Cortex of kidney (tissue), 1 donor: Measurements from ENCODE around the gene PRIM2.
"Not testable (repeated sequence)": the region's sequence is repeated elsewhere in the genome, so short reads cannot be mapped to it uniquely, and the experiment has no call there.

ENCODE experiments used
- DNase-seq: peaks from one replicate; lab custom pipeline; 2025; lab: John Stamatoyannopoulos, UW

Gene PRIM2

DNA sequence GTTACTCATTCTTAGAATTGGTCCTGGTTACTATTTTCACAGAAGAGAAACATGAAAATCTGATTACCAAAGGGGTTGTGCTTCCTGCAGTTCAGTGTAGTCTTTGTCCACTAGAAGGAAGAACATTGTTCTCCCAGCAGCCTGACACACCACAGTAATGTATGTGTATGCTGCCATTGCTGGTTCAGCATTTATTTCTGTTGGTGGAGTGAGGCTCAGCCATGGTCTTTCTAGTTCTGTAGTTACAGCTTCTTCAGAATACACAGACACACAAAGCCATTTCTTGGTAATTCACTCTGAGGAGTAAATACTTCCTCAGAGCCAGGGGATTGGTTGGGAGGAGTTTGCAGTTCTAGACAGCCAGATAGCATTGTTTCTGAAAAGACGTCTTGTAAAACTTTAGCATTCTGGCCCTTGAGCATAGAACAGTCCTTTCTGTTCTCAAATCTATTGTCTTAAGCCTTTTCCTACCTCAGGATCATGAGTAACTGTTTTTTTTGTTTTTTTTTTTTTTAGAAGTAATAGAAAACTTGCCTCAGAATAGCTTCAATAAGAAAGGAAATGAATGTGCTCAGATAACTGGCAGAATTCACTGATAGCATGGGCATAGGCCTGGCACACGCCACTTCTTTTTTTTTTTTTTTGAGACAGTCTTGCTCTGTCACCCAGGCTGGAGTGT lies 128.5 kb downstream of the PRIM2 start:
- DNase-seq, result not testable (repeated sequence)

GRCh38 chr6:57449496-57450066 lies 132.2 kb downstream of the PRIM2 start:
- DNase-seq, result not testable (repeated sequence)

DNA sequence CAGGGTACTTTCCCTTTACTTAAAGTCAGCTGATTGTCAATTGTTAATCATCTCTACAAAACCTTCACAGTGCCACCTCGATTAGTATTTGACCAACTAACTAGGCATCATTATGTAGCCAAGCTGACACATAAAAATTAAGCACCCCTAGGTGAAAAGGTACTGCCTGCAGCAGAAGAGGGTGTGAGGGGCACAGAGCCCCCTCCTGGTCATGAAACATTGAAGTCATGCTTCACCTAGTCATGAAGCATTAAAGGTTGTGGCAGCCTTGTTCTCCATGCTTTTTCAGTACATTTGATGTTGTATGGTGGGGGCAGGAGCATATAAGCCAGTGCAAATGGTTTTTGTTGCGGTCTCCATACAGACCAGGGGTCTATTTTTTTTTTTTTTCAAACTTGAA lies 142.4 kb downstream of the PRIM2 start:
- not testable (repeated sequence) for DNase-seq

DNA sequence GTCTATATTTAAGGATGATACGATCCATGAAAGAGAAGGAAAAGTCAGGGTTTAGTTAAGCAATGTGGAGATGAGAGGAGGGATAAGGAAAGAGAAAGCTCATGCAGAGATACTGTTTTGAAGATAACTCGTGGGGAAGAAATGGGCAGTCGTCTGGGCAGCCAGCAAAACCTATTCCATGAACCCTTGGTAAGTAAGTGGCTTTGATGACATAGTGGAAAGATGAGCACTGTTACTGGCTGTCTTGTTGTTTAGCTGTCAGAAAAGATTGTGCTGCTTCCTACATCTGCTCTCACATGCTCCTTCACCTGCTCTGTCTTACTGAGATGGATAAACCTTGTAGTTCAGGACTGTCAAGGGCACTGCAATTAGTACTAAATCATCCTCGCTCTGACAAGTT lies 143.6 kb downstream of the PRIM2 start:
- not testable (repeated sequence) for DNase-seq

DNA sequence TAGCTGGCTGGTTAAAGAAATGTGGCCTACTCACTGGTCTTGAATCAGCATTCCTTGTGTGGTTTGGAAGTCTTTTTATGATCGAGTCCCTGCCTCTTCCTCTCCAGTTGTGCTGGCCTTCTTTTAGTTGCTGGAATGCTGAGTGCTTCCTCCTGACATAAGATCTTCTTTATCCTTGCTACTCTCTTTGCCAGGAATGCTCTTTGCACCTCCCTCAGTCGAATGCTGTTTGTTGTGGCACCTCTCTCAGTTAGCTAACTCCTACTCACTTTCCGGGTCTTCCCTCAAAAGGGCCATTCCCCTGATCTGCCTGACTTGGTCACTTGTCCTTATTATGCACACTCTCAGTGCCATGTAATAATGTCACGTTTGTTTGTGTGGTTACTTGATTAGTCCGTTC lies 146.4 kb downstream of the PRIM2 start:
- DNase-seq, result not testable (repeated sequence)

DNA sequence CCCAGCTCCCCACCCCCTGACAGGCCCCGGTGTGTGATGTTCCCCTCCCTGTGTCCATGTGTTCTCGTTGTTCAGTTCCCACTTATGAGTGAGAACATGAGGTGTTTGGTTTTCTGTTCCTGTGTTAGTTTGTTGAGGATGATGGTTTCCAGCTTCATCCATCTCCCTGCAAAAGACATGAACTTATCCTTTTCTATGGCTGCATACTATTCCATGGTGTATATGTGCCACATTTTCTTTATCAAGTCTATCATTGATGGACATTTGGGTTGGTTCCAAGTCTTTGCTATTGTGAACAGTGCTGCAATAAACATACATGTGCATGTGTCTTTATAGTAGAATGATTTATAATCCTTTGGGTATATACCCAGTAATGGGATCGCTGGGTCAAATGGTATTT lies 148.5 kb downstream of the PRIM2 start:
- DNase-seq, result not testable (repeated sequence)

GRCh38 chr6:57469072-57469471 lies 151.6 kb downstream of the PRIM2 start:
- DNase-seq, result no peak

DNA sequence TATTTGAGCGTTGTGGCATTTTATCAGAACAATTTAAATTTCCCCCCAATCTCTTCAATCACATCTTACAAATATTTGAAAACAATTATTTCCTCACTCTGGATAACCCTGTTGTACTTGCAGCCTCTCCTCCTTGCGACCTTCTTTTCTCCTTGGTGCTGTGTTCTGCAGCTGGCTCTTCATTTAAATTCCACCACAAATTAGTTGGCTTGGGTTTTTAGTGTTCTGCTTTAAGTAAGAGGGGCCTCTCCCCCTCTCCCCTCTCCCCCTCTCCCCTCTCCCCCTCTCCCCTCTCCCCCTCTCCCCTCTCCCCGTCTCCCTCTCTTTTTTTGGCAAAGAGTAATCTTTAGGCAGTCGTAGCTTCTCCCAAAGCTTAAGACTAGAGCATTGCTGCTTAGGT lies 152.7 kb downstream of the PRIM2 start:
- DNase-seq, result not testable (repeated sequence)

GRCh38 chr6:57471314-57471864 lies 154.0 kb downstream of the PRIM2 start:
- not testable (repeated sequence) for DNase-seq

GRCh38 chr6:57472861-57473362 lies 155.5 kb downstream of the PRIM2 start:
- DNase-seq, result not testable (repeated sequence)

DNA sequence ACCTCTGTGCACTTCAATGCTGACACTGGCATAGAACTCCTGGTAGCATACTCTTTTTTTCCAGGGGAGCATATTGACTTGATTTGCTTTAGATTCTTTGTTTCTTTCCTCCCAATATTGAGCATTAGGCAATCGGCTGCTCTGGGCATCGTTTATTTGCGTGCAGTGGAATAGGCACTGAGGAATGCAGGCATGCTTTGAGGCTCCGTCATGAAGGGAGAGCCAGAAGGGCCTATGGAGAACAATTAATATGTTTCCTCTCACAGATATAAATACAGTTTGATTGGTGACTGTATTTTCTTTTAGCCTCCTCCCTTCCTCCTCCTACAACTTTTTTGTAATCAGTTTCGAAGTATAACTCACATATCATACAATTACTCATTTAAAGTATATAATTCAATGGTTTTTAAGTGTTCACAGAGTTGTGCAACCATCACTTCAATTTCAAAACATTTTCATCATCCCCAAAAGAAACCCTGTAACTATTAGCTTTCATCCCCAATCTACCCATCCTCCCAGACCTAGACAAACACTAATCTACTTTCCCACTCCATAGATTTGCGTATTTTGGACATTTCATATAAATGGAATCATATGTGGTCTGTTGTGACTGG lies 157.5 kb downstream of the PRIM2 start:
- DNase-seq, result not testable (repeated sequence)

- not testable (repeated sequence) for DNase-seq
These were observed 158.2 kb downstream of the PRIM2 start for GRCh38 chr6:57475656-57476055.

DNA sequence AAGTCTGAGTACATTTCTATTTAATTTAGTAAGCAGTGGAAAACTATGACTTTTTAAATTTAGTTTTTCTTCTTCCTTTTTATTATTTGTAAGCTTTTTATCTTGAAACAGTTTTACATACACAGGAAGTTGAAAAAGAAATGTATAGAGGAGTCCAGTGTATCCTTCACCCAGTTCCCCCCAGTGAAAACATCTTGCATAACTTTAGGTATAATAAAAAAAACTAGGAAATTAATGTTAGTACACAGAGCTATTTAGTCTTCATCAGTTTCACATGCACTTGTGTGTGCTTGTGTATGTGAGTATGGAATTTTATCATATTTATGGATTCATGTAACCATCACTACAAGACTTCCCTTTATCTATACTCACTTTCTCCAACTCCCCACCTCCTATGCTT lies 162.8 kb downstream of the PRIM2 start:
- DNase-seq, result not testable (repeated sequence)

- not testable (repeated sequence) for DNase-seq
These were observed 163.7 kb downstream of the PRIM2 start for GRCh38 chr6:57481121-57481520.

DNA sequence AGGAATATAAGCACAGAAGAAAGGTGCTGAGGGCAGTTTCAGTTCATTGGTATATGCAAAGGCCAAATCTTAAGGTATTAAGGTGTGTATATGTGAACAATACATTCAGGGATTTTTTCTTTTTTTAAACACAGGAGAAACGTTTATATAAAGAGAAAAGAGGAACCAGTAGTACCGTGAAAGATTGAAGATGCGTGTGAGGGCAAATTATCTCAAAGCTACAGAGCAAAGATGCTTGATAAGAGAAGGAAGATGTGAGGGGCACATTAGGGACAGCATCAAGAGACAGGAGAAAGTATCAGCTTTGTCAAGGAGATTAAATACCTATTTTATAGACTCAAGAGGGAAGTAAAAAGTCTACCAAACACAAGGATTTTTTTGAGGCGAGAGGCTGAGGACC lies 165.0 kb downstream of the PRIM2 start:
- not testable (repeated sequence) for DNase-seq

GRCh38 chr6:57486494-57487081 lies 169.2 kb downstream of the PRIM2 start:
- not testable (repeated sequence) for DNase-seq

DNA sequence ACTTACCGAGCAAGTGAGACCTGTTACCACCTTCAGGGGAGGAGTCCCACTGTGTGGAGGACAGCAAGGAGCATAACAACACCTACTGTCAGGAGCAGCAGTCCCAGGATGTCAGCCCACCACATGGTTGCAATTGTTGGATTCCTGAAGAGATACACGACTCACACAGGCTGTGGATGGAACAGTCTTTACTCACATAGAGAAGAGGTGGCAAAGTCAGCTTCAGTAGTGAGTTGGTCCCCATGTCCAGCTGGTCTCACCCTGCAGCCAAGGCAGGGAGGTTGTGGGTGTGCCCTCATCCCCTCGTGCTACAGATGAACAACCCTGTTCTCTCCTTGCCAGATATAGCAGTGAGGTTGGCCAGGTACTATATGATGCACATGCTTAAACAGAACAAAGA lies 171.1 kb downstream of the PRIM2 start:
- DNase-seq, result not testable (repeated sequence)

DNA sequence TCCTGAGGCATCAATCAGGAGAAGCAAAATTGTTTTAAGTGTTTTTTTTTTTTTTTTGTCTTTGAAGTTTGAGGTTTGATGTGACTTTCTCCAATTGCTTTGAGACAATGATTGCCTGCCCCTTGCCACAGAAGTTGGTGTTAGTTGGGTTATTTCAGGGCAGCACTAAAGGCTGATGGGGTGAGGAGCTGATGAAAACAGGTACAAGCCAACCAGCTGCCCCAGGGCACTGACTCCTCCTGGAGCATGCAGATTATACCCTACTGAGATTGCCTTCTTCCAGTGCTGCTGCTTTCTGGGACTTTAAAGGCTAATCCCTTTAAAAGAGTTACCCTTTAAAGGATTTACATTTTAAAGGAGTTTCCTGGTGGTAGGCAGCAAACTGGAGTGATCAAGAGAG lies 172.5 kb downstream of the PRIM2 start:
- DNase-seq, result not testable (repeated sequence)

DNA sequence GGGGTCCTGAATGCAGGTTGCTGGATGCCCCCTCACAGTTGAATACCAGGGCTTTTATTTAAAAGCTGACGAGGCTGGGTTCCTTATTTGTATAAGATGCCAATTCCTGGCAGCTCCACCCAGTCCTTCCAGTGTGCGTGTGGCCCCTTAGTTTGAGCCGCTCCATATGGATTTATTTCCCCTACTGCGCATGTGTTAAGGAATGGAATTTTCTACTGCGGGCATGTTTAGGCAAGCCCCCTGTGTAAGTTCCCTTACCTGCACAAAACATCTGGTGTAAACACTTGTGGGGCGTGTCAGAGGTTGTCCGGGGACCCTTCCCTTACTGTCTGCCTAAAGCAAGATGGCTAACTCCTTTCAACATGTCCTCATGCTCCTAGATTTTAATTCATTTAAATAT lies 174.4 kb downstream of the PRIM2 start:
- not testable (repeated sequence) for DNase-seq

DNA sequence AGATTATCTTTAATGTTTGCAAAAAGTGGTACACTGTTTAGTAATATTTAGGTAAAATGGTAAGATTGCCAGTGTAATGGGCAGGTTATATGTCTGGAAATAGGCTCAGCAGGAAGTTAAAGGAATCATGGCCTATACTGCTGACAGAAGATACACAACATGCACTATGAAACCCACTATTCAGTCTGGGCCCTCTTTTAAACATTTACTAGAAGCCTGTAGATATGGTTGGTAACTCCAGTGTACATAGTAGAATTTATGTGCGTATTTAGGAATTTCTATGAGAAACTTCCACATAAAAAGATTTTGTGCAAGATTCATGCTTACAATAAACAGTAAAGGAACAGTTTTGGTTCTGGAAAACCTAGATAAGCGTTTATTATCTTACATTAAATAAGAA lies 178.8 kb downstream of the PRIM2 start:
- DNase-seq, result not testable (repeated sequence)

DNA sequence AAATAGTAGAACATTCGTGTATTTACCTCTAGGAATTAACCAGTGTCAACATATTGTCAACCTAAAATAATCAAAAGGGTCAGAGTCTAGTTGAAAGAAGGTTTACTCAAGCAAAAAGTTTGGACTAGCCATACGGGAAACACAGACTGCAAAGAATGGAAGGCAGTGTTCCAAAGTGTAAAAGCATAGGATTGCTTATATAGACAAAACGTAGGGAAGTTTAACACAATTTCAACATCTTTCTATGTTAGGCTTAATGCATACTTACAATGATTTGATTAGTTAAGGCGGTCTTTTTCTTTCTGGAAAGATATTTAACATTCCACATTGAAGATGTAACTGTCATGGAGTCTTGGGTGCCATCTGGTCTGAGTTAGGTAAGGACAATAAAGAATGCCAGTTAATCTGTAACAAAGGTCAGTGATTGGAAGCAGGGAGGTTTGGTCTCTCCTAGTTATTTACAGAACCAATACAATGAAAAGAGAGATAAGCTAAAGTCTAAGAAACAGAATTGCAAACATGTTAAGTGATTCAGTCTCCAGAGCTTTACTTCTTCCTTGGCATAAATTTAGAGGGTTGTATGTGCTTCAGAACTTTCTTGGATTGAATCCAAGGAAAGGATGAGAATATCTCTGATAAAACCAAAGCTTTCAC lies 183.1 kb downstream of the PRIM2 start:
- not testable (repeated sequence) for DNase-seq

- not testable (repeated sequence) for DNase-seq
These were observed 185.0 kb downstream of the PRIM2 start for GRCh38 chr6:57502387-57502786.
